Measurements from ENCODE around the gene ZNF575.
"Not testable (repeated sequence)": the region's sequence is repeated elsewhere in the genome, so short reads cannot be mapped to it uniquely, and the experiment has no call there.

ZNF575 gene

DNA sequence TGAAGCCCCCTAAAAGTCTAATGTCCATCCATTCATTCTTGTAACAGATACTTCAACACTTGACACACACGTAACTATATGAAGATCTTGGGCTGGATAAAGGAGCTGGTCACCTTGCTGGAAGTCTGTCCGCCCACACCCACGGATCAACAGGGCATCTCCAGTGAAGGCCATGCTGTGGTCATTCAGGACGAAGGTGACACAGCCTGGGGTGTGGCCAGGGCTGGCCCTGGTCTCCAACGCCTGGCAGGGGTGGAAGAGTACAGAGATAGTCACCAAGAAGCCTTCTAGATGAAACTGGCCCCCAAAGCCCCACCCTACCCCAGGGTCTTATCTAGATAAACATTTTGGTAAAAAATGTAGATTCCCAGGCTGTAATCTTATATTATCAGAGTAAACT, 21.7 kb upstream of the ZNF575 start:
- no peak for DNase-seq (ENCODE audit: low spot score)

DNA sequence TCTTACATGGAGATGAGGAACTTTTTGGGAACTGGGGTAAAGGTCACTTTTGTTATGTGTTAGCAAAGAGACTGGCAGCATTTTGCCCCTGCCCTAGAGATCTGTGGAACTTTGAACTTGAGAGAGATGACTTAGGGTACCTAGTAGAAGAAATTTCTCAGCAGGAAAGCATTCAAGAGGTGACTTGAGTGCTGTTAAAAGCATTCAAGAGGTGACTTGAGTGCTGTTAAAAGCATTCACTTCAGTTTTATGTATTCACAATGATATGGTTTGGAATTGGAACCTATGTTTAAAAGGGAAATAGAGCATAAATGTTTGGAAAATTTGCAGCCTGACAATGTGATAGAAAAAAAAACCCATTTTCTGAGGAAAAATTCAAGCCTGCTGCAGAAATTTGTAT, 20.6 kb upstream of the ZNF575 start:
- DNase-seq (ENCODE audit: low spot score): not testable (repeated sequence)

GRCh38 chr19:43518051-43518450, 14.9 kb upstream of the ZNF575 start:
- DNase-seq (ENCODE audit: low spot score): no peak

GRCh38 chr19:43519436-43520088, 13.4 kb upstream of the ZNF575 start:
- DNase-seq (ENCODE audit: low spot score): peak; percentile 75

GRCh38 chr19:43522929-43523328, 10.1 kb upstream of the ZNF575 start:
- no peak for DNase-seq (ENCODE audit: low spot score)

DNA sequence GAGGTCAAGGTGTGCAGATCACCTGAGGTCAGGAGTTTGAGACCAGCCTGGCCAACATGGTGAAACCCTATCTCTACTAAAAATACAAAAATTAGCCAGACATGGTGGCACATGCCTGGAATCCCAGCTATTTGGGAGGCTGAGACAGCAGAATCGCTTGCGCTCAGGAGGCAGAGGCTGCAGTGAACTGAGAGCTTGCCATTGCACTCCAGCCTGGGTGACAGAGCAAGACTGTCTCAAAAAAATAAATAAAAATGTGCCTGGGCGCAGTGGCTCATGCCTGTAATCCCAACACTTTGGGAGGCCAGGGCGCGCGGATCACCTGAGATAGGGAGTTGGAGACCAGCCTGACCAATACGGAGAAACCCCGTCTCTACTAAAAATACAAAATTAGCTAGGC, 9.3 kb upstream of the ZNF575 start:
- not testable (repeated sequence) for DNase-seq (ENCODE audit: low spot score)

GRCh38 chr19:43524922-43525835, 7.8 kb upstream of the ZNF575 start:
- peak; percentile 86 for DNase-seq (ENCODE audit: low spot score)

GRCh38 chr19:43525836-43526771, 6.9 kb upstream of the ZNF575 start:
- DNase-seq (ENCODE audit: low spot score): no peak

DNA sequence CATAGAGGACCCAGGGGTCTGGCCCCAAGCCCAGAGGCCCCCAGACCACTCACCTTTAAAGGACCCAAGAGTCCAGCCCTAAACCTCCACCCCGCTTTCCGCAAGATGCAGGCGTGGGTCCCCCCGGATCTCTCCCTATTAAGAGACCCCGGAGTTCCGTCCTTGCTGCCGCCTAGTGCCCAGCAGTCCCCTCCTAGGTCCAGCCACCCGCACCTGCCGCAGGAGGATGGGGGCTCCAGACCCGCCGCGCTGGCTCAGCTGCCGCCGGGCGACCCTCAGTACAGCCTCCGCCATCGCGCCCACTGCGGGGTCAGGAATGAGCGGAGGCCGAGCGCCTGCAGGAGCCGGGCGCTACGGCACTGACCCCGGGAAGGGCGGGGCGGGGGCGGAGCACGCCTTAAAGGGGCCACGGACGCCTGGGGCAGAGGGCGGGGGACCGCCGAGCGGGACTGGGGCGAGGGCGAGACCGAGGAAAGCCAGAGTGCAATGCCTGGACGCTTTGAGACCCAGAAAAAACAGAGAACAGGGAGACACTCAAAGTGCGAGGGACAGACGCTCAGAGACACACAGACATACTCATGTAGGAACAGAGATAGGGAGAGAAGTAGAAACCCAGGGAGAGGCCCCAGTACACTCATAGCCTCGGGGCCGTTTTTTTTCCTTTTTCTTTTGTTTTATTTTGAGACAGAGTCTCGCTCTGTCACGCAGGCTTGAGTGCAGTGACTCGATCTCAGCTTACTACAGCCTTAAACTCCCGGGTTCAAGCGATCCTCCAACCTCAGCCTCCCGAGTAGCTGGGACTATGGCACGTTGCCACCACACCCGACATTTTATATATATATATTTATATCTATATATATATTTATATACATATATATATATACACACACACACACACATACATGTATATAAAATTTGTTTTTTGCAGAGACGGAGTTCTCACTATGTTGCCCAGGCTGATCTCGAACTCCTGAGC, 5.8 kb upstream of the ZNF575 start, which contains the start of gene ETHE1:
ETHE1 (minus strand) TSS at position 318 of the 976 bp plus-strand sequence; CDS start at position 294, 24 bp downstream.
- peak; percentile 63 for DNase-seq (ENCODE audit: low spot score)

GRCh38 chr19:43527860-43528622, 4.9 kb upstream of the ZNF575 start:
- DNase-seq (ENCODE audit: low spot score): no peak

- DNase-seq (ENCODE audit: low spot score): peak; percentile 71
These were observed 422 bp upstream of the ZNF575 start for GRCh38 chr19:43532571-43532961.

- peak; percentile 78 for DNase-seq (ENCODE audit: low spot score)
These were observed 737 bp downstream of the ZNF575 start for GRCh38 chr19:43533546-43534304.

DNA sequence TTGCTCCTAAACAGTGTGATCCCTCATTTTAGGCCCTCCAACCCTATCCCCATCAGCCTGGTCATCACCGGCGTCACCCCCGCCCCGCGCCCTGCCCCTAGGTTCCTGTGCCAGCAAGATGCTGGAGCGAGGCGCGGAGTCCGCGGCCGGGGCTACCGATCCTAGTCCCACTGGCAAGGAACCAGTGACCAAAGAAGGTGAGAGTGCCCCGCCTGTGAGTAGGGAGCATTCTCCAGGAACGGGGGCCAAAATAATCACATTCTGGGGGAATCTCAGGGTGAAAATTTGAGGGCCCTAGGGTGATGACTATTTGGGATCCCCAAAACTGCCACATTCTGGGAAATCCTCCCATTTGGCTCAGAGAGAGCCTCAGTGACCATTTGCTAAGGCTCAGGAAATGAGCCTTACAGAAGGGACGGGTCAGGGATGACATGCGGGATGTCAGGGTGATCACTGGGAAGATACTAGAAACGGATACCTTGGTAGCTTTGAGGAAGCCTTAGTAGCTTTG, 1.4 kb downstream of the ZNF575 start:
- no peak for DNase-seq (ENCODE audit: low spot score)

DNA sequence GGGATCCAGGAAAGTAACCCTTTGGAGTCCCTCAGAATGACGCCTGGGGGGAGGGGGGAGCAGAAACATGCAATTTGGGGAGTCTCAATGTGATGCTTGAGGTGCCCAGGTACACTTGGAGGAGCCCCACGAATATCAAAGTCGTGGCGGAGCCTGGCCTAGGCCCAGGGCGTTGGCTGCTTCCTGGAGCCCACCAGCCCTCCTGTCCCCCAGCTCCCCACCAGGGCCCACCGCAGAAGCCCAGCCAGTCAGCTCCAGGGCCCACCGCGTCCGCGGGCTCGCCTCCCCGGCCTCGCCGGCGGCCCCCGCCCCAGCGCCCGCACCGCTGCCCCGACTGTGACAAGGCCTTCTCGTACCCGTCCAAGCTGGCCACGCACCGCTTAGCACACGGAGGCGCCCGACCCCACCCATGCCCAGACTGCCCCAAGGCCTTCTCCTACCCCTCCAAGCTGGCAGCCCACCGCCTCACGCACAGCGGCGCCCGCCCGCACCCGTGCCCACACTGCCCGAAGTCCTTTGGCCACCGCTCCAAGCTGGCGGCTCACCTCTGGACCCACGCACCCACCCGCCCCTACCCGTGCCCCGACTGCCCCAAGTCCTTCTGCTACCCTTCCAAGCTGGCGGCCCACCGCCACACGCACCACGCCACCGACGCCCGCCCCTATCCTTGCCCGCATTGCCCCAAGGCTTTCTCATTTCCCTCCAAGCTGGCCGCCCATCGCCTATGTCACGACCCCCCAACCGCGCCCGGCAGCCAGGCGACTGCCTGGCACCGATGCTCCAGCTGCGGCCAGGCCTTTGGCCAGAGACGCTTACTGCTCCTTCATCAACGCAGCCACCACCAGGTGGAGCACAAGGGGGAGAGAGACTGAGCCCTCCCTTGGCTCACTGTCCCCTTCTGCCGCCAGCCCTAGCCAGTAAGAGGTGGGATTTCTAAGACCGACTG, 2.1 kb downstream of the ZNF575 start:
- DNase-seq (ENCODE audit: low spot score): no peak

DNA sequence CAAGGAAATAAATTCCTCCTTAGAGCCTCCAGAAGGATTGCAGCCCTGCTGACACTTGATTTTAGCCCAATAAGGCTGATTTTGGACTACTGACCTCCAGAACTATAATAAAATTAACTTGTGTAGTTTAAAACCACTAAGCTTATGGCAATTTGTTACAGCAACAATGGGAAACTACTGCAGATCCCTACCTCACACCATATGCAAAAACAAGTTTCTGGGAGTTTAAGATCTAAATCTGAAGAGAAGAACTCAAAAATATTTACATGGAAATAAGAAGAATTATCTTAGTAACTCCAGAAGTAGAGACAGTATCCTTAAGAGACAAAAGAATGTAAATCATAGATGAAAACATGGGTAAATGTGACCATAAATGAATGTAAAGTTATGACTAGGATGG, 5.9 kb downstream of the ZNF575 start:
- no peak for DNase-seq (ENCODE audit: low spot score)

DNA sequence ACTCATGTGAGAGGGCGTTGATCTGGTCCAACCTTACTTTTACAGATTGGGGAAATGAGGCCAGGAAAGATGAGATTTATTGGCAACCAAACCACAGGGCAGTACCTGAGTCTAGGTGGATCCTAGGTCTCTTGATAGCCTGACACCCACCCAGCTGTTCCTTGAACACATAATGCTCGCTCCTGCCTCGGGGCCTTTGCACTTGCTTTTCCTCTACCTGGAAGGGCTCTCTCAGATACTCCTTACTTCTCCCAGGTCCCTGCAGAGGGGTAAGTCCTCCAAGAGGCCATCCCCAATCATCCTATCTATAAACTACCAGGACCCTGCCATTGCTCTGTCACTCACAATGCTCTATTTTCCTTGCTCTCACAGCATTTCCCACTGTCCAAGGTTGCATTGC, 7.4 kb downstream of the ZNF575 start:
- no peak for DNase-seq (ENCODE audit: low spot score)

GRCh38 chr19:43541920-43542650, 9.1 kb downstream of the ZNF575 start:
- DNase-seq (ENCODE audit: low spot score): no peak
